Calu3 (cell line): Measurements from ENCODE around the gene SART1. TPM values are rescaled to one million over a fixed set of nuclear protein-coding genes. Genes with fewer than 3 reads are reported as not detected.

Source experiments
- BruUV-seq: library from RNA; stranded (reverse); fragments of 400-500 nt; replicated peaks from 2 replicates; lab custom pipeline; 2021; lab: Mats Ljungman, UMichigan
- CTCF ChIA-PET: fragments of 300-600 bp; sonication (Branson Sonifier 250); formaldehyde crosslinking; loops from one replicate; lab custom pipeline; 2022; ENCODE audit warnings: antibody characterized with exemption; lab: Charles Lee
- DNase-seq: peaks from one replicate; pipeline ENCODE4 v3.0.0; 2022
- H3K27ac Mint-ChIP-seq: one replicate; pipeline ENCODE4 v1.8.0; 2022; ENCODE audit warnings: mixed read lengths; ENCODE audit not compliant: unreplicated experiment
- H3K27me3 Mint-ChIP-seq: one replicate; pipeline ENCODE4 v1.8.0; 2022; ENCODE audit warnings: mixed read lengths; ENCODE audit not compliant: unreplicated experiment
- H3K36me3 Mint-ChIP-seq: one replicate; pipeline ENCODE4 v1.8.0; 2022; ENCODE audit warnings: mild to moderate bottlenecking, moderate library complexity, mixed read lengths; ENCODE audit not compliant: insufficient read depth, unreplicated experiment
- H3K4me1 Mint-ChIP-seq: one replicate; pipeline ENCODE4 v1.8.0; 2022; ENCODE audit warnings: mild to moderate bottlenecking, low read depth, mixed read lengths; ENCODE audit not compliant: unreplicated experiment
- H3K4me3 Mint-ChIP-seq: one replicate; pipeline ENCODE4 v1.8.0; 2022; ENCODE audit warnings: mild to moderate bottlenecking, low read depth, moderate library complexity, mixed read lengths; ENCODE audit not compliant: unreplicated experiment
- H3K9me3 Mint-ChIP-seq: one replicate; pipeline ENCODE4 v1.8.0; 2022; ENCODE audit warnings: low read depth, mixed read lengths; ENCODE audit not compliant: unreplicated experiment
- intact Hi-C: fragments of 100-400 bp; cut with micrococcal nuclease; formaldehyde crosslinking; loops from one replicate; pipeline ENCODE4 v1.10.0; 2022; ENCODE audit not compliant: unreplicated experiment
- total RNA-seq: library from RNA; stranded (reverse); gene quantifications from 2 replicates; pipeline ENCODE4 v1.2.3, GENCODE V29; 2022
- TF ChIP-seq, protein P1 (sequence below): fragments of 200-600 bp; IDR thresholded peaks from one replicate; pipeline ENCODE4 v1.8.0; 2022; ENCODE audit warnings: antibody characterized with exemption; ENCODE audit not compliant: unreplicated experiment

SART1 gene
- total RNA-seq, 1 experiment from 2014 or later: 47.2 TPM

DNA sequence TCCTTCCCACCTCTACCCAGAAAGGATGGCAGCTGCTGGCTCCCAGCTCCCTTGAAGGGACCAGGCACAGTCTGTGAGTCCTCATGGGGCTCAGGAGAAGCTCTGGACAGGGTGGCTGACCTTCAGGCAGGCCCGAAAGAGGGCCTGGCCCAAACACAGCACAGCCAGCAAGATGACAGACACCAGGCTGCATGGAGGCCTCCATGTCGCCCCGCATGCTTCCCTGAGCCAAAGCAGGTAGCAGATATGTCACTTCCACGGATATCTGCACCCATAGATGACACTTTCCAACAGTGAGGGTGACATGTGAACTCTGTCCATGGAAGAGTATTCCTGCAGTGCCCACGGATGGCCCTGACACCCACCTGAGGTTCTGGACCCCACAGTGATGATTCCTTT, 22.1 kb downstream of the SART1 start:
- TF ChIP-seq, protein P1, sequence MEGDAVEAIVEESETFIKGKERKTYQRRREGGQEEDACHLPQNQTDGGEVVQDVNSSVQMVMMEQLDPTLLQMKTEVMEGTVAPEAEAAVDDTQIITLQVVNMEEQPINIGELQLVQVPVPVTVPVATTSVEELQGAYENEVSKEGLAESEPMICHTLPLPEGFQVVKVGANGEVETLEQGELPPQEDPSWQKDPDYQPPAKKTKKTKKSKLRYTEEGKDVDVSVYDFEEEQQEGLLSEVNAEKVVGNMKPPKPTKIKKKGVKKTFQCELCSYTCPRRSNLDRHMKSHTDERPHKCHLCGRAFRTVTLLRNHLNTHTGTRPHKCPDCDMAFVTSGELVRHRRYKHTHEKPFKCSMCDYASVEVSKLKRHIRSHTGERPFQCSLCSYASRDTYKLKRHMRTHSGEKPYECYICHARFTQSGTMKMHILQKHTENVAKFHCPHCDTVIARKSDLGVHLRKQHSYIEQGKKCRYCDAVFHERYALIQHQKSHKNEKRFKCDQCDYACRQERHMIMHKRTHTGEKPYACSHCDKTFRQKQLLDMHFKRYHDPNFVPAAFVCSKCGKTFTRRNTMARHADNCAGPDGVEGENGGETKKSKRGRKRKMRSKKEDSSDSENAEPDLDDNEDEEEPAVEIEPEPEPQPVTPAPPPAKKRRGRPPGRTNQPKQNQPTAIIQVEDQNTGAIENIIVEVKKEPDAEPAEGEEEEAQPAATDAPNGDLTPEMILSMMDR: no peak
- no peak overlapping the region for H3K4me3 Mint-ChIP-seq
- no peaks in the 10 kb centered on the region for H3K4me1 Mint-ChIP-seq
- H3K27ac Mint-ChIP-seq: no peak overlapping the region
- peaks cover 44% of the 10 kb centered on the region for H3K36me3 Mint-ChIP-seq
- no peaks in the 10 kb centered on the region for H3K9me3 Mint-ChIP-seq
- intact Hi-C loops: loop anchor here (10.0 kb wide), 1 partner anchor 99 kb away; the partner anchor contains the start of gene FIBP
- no peaks in the 10 kb centered on the region for H3K27me3 Mint-ChIP-seq
- BruUV-seq: no TSS peak
- no peak for DNase-seq
- CTCF ChIA-PET: no interaction called here

DNA sequence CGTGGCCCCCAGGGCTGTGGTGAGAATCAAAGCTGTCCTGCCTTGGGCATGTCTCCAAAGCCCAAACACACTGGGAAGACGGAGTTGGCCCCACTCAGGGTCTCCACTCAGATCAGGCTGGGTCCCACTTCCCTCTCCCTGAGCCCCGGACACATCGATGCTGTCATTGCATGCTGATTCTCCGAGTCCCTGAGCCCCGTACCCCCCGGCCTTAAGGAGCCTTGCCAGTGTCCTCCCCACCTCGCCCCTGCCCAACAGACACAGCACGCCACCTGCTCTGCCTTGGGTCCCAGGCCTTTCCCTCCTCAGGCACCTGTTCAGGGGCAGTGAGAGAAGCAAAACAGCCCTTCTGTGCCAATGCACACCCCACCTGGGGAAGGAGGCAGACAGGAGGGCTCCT, 25.8 kb downstream of the SART1 start:
- intact Hi-C loops: loop anchor here (10.0 kb wide), 1 partner anchor 103 kb away; the partner anchor contains the start of gene FIBP
- no TSS peak for BruUV-seq

DNA sequence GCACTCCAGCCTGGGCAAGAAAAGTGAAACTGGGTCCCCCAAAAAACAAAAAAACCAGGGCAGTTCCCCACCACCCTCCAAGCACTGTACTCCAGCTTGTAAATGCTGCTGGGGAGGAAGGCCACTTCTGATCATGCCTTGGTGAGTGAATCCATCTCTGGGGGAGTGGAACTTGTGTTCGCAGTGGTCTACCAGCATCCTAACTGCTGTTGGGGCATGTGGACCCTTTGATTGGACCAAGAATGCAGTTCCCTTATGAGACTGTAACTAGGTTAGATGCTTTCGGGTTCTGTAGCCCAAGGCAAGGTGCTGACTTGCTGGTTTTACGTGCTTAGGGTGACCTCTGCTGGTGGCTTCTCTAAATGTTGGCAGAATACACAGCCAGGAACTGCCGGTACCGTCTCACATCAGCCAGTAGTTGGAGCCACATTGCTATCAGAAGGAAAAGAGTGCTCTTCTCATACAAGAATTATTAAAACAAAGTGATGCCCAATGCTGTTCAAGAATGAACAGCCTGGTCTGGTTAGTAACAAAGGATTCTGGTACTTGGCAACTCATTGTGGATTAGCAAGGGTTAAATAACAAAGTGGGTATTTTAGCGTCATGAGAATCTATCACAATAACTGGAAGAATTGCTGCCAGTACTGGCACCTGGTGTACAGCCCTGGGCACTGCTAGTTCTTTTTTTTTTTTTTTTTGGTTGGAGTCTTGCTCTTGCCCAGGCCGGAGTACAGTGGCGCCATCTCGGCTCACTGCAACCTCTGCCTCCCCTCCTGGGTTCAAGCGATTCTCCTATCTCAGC, 27.5 kb downstream of the SART1 start:
- intact Hi-C loops: loop anchor here (1.0 to 10.0 kb wide), 2 partner anchors 104 to 278 kb away; partner anchors contain the start of gene FIBP
- no TSS peak for BruUV-seq
- no peaks in the 10 kb centered on the region for H3K9me3 Mint-ChIP-seq
- CTCF ChIA-PET: interaction anchor here (0.7 to 2.0 kb wide), 5 partner anchors 23 to 104 kb away, joined by 3 to 17 read pairs (median 3); partner anchors contain the start of gene FIBP
- H3K27ac Mint-ChIP-seq: no peak overlapping the region
- no peaks in the 10 kb centered on the region for H3K27me3 Mint-ChIP-seq
- DNase-seq: peak; percentile 90
- H3K36me3 Mint-ChIP-seq: peaks cover 16% of the 10 kb centered on the region
- TF ChIP-seq, protein P1: peak; percentile 84
- no peaks in the 10 kb centered on the region for H3K4me1 Mint-ChIP-seq
- H3K4me3 Mint-ChIP-seq: no peak overlapping the region

More for the DNA sequence above, 25.8 kb downstream of the SART1 start:
- Mint-ChIP-seq H3K27ac (no peak overlapping the region), H3K36me3 (peaks cover 17% of the 10 kb centered on the region), H3K27me3 (no peaks in the 10 kb centered on the region), H3K9me3 (no peaks in the 10 kb centered on the region), H3K4me1 (no peaks in the 10 kb centered on the region), H3K4me3 (no peak overlapping the region)
- CTCF ChIA-PET: interaction anchor here (2.0 kb wide), 1 partner anchor 103 kb away, joined by 14 read pairs; no protein-coding TSS in a partner anchor
- no peak for DNase-seq
- TF ChIP-seq, protein P1: no peak

DNA sequence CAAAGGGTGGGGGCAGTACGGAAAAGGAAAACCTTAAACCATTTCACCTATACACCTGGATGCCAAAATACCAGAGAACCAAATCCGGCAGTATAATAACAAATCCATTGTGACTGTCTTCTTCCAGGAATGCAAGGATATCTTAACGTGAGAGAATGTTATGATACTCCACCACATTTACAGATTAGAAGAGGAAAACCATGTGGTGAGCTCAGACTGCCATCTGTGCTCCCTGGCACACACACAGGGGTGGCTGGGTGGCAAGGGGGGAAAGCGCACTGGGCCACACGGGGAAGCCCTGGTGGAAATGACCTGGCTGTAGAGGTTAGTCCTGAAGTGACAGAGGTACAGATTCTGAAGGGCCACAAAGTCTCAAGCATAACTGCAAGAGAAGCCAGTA, 30.5 kb downstream of the SART1 start:
- Mint-ChIP-seq H3K4me3 (no peak overlapping the region), H3K4me1 (no peaks in the 10 kb centered on the region), H3K27me3 (no peaks in the 10 kb centered on the region), H3K36me3 (peaks cover 13% of the 10 kb centered on the region), H3K9me3 (no peaks in the 10 kb centered on the region), H3K27ac (no peak overlapping the region)
- intact Hi-C loops: no loop called here
- TF ChIP-seq, protein P1: no peak
- BruUV-seq: no TSS peak
- DNase-seq: no peak
- CTCF ChIA-PET: interaction anchor here (0.7 kb wide), 1 partner anchor 62 kb away, joined by 3 read pairs; no protein-coding TSS in a partner anchor
